ENCODE data around the gene GMIP.

GMIP gene

GRCh38 chr19:19656451-19657396 is 13.3 kb upstream of the GMIP start:
- Histone ChIP-seq H3K27me3 (ENCODE audit: low read depth, low read length) (no peaks in the 10 kb centered on the region), H3K9me3 (ENCODE audit: control insufficient read depth in 1 of 2, low read length in 2 of 2) (no peaks in the 10 kb centered on the region), H3K4me3 (ENCODE audit: low read depth in 1 of 2, low read length in 2 of 2) (no peak overlapping the region), H3K27ac (ENCODE audit: low read length) (no peak overlapping the region), H3K4me1 (ENCODE audit: control insufficient read depth in 1 of 2, insufficient read depth in 2 of 2, low read length in 2 of 2) (peaks cover 0 to 5% of the 10 kb centered on the region in 2 donors), H3K36me3 (ENCODE audit: control insufficient read depth in 1 of 2, insufficient read depth in 2 of 2, low read length in 2 of 2) (peaks cover 65 to 77% of the 10 kb centered on the region in 2 donors)

GRCh38 chr19:19655641-19656343 is 12.3 kb upstream of the GMIP start:
- Histone ChIP-seq H3K9me3 (ENCODE audit: control insufficient read depth in 1 of 2, low read length in 2 of 2) (no peaks in the 10 kb centered on the region), H3K27ac (ENCODE audit: low read length) (no peak overlapping the region), H3K4me3 (ENCODE audit: low read depth in 1 of 2, low read length in 2 of 2) (no peak overlapping the region), H3K4me1 (ENCODE audit: control insufficient read depth in 1 of 2, insufficient read depth in 2 of 2, low read length in 2 of 2) (no peaks in the 10 kb centered on the region), H3K36me3 (ENCODE audit: control insufficient read depth in 1 of 2, insufficient read depth in 2 of 2, low read length in 2 of 2) (peaks cover 74 to 87% of the 10 kb centered on the region in 2 donors), H3K27me3 (ENCODE audit: low read depth, low read length) (no peaks in the 10 kb centered on the region)

GRCh38 chr19:19655051-19655594 is 11.7 kb upstream of the GMIP start:
- no peaks in the 10 kb centered on the region for H3K4me1 ChIP-seq (ENCODE audit: control insufficient read depth in 1 of 2, insufficient read depth in 2 of 2, low read length in 2 of 2)
- no peak overlapping the region for H3K4me3 ChIP-seq (ENCODE audit: low read depth in 1 of 2, low read length in 2 of 2)
- H3K9me3 ChIP-seq (ENCODE audit: control insufficient read depth in 1 of 2, low read length in 2 of 2): no peaks in the 10 kb centered on the region
- H3K27me3 ChIP-seq (ENCODE audit: low read depth, low read length): no peaks in the 10 kb centered on the region
- peaks cover 80 to 93% of the 10 kb centered on the region in 2 donors for H3K36me3 ChIP-seq (ENCODE audit: control insufficient read depth in 1 of 2, insufficient read depth in 2 of 2, low read length in 2 of 2)
- no peak overlapping the region for H3K27ac ChIP-seq (ENCODE audit: low read length)

GRCh38 chr19:19654441-19654840 is 11.0 kb upstream of the GMIP start:
- no peaks in the 10 kb centered on the region for H3K27me3 ChIP-seq (ENCODE audit: low read depth, low read length)
- H3K9me3 ChIP-seq (ENCODE audit: control insufficient read depth in 1 of 2, low read length in 2 of 2): no peaks in the 10 kb centered on the region
- H3K4me1 ChIP-seq (ENCODE audit: control insufficient read depth in 1 of 2, insufficient read depth in 2 of 2, low read length in 2 of 2): no peaks in the 10 kb centered on the region
- no peak overlapping the region for H3K4me3 ChIP-seq (ENCODE audit: low read depth in 1 of 2, low read length in 2 of 2)
- no peak overlapping the region for H3K27ac ChIP-seq (ENCODE audit: low read length)
- peaks cover 79 to 94% of the 10 kb centered on the region in 2 donors for H3K36me3 ChIP-seq (ENCODE audit: control insufficient read depth in 1 of 2, insufficient read depth in 2 of 2, low read length in 2 of 2)

- Histone ChIP-seq H3K27ac (ENCODE audit: low read length) (no peak overlapping the region), H3K4me1 (ENCODE audit: control insufficient read depth in 1 of 2, insufficient read depth in 2 of 2, low read length in 2 of 2) (no peaks in the 10 kb centered on the region), H3K4me3 (ENCODE audit: low read depth in 1 of 2, low read length in 2 of 2) (no peak overlapping the region), H3K36me3 (ENCODE audit: control insufficient read depth in 1 of 2, insufficient read depth in 2 of 2, low read length in 2 of 2) (peaks cover 81 to 95% of the 10 kb centered on the region in 2 donors), H3K9me3 (ENCODE audit: control insufficient read depth in 1 of 2, low read length in 2 of 2) (no peaks in the 10 kb centered on the region), H3K27me3 (ENCODE audit: low read depth, low read length) (no peaks in the 10 kb centered on the region)
These were observed 10.2 kb upstream of the GMIP start for GRCh38 chr19:19653597-19654147.

GRCh38 chr19:19652482-19653295 is 9.2 kb upstream of the GMIP start:
- Histone ChIP-seq H3K9me3 (ENCODE audit: control insufficient read depth in 1 of 2, low read length in 2 of 2) (no peaks in the 10 kb centered on the region), H3K36me3 (ENCODE audit: control insufficient read depth in 1 of 2, insufficient read depth in 2 of 2, low read length in 2 of 2) (peaks cover 77 to 94% of the 10 kb centered on the region in 2 donors), H3K27ac (ENCODE audit: low read length) (no peak overlapping the region), H3K4me3 (ENCODE audit: low read depth in 1 of 2, low read length in 2 of 2) (no peak overlapping the region), H3K27me3 (ENCODE audit: low read depth, low read length) (no peaks in the 10 kb centered on the region), H3K4me1 (ENCODE audit: control insufficient read depth in 1 of 2, insufficient read depth in 2 of 2, low read length in 2 of 2) (no peaks in the 10 kb centered on the region)

- no peaks in the 10 kb centered on the region for H3K27me3 ChIP-seq (ENCODE audit: low read depth, low read length)
- H3K4me1 ChIP-seq (ENCODE audit: control insufficient read depth in 1 of 2, insufficient read depth in 2 of 2, low read length in 2 of 2): no peaks in the 10 kb centered on the region
- no peaks in the 10 kb centered on the region for H3K9me3 ChIP-seq (ENCODE audit: control insufficient read depth in 1 of 2, low read length in 2 of 2)
- H3K27ac ChIP-seq (ENCODE audit: low read length): no peak overlapping the region
- H3K36me3 ChIP-seq (ENCODE audit: control insufficient read depth in 1 of 2, insufficient read depth in 2 of 2, low read length in 2 of 2): peaks cover 70 to 95% of the 10 kb centered on the region in 2 donors
- no peak overlapping the region for H3K4me3 ChIP-seq (ENCODE audit: low read depth in 1 of 2, low read length in 2 of 2)
These were observed 7.6 kb upstream of the GMIP start for GRCh38 chr19:19651076-19651475.

GRCh38 chr19:19650331-19650730 is 6.9 kb upstream of the GMIP start:
- no peaks in the 10 kb centered on the region for H3K27me3 ChIP-seq (ENCODE audit: low read depth, low read length)
- peaks cover 65 to 93% of the 10 kb centered on the region in 2 donors for H3K36me3 ChIP-seq (ENCODE audit: control insufficient read depth in 1 of 2, insufficient read depth in 2 of 2, low read length in 2 of 2)
- H3K4me1 ChIP-seq (ENCODE audit: control insufficient read depth in 1 of 2, insufficient read depth in 2 of 2, low read length in 2 of 2): no peaks in the 10 kb centered on the region
- no peak overlapping the region for H3K27ac ChIP-seq (ENCODE audit: low read length)
- H3K9me3 ChIP-seq (ENCODE audit: control insufficient read depth in 1 of 2, low read length in 2 of 2): no peaks in the 10 kb centered on the region
- H3K4me3 ChIP-seq (ENCODE audit: low read depth in 1 of 2, low read length in 2 of 2): no peak overlapping the region

- Histone ChIP-seq H3K4me1 (ENCODE audit: control insufficient read depth in 1 of 2, insufficient read depth in 2 of 2, low read length in 2 of 2) (no peaks in the 10 kb centered on the region), H3K4me3 (ENCODE audit: low read depth in 1 of 2, low read length in 2 of 2) (no peak overlapping the region), H3K27me3 (ENCODE audit: low read depth, low read length) (no peaks in the 10 kb centered on the region), H3K9me3 (ENCODE audit: control insufficient read depth in 1 of 2, low read length in 2 of 2) (no peaks in the 10 kb centered on the region), H3K27ac (ENCODE audit: low read length) (no peak overlapping the region), H3K36me3 (ENCODE audit: control insufficient read depth in 1 of 2, insufficient read depth in 2 of 2, low read length in 2 of 2) (peaks cover 57 to 91% of the 10 kb centered on the region in 2 donors)
These were observed 6.1 kb upstream of the GMIP start for GRCh38 chr19:19649580-19649995.

GRCh38 chr19:19649155-19649554 is 5.7 kb upstream of the GMIP start:
- Histone ChIP-seq H3K4me3 (ENCODE audit: low read depth in 1 of 2, low read length in 2 of 2) (no peak overlapping the region), H3K27me3 (ENCODE audit: low read depth, low read length) (no peaks in the 10 kb centered on the region), H3K36me3 (ENCODE audit: control insufficient read depth in 1 of 2, insufficient read depth in 2 of 2, low read length in 2 of 2) (peaks cover 53 to 86% of the 10 kb centered on the region in 2 donors), H3K27ac (ENCODE audit: low read length) (no peak overlapping the region), H3K4me1 (ENCODE audit: control insufficient read depth in 1 of 2, insufficient read depth in 2 of 2, low read length in 2 of 2) (no peaks in the 10 kb centered on the region), H3K9me3 (ENCODE audit: control insufficient read depth in 1 of 2, low read length in 2 of 2) (no peaks in the 10 kb centered on the region)
